Epithelial cell of prostate (primary cell): Measurements from ENCODE around the gene CADPS.

Experiments
- DNase-seq: peaks from one replicate; pipeline ENCODE4 v3.0.0-alpha.2; 2011; ENCODE audit warnings: low read depth, low spot score
- H3K27ac ChIP-seq: fragments of 450-650 bp; 2 replicates; pipeline ENCODE4 v1.5.1; 2017; ENCODE audit warnings: mild to moderate bottlenecking

Gene CADPS

DNA sequence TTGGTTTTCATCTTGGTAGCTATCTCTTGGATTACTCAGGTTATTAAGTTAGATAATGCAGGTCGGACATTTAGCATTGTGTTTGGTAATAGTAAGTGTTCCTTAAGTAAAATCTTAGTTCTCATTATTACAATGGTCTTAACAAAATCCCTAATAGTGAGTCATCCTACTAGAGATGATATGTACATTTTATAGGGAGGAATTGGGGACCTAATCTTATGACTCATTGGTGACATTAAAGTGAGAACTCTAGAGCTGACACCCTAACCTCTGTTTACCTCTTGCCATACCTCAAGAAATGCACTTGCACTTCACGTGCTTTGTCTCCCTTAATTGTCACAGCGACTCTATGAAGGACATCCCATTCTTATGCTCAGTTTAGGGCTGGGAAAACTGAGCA is 174.9 kb downstream of the CADPS start:
- no peak for DNase-seq
- no peak overlapping the region for H3K27ac ChIP-seq

DNA sequence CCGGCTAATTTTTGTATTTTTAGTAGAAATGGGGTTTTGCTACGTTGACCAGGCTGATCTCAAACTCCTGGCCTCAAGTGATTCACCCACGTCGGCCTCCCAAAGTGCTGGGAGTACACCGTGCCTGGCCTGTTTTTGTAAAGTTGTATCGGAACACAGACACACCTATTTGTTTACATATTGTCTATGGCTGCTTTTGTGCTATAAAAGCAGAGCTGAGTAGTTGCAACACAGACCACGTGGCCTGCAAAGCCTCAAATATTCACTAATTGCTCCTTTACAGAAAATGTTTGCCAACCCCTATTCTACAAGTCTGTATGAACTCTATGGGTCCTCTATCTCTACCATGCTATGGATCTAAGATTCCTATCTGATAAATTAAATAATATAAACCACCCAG is 175.5 kb downstream of the CADPS start:
- no peak for DNase-seq
- H3K27ac ChIP-seq: no peak overlapping the region

DNA sequence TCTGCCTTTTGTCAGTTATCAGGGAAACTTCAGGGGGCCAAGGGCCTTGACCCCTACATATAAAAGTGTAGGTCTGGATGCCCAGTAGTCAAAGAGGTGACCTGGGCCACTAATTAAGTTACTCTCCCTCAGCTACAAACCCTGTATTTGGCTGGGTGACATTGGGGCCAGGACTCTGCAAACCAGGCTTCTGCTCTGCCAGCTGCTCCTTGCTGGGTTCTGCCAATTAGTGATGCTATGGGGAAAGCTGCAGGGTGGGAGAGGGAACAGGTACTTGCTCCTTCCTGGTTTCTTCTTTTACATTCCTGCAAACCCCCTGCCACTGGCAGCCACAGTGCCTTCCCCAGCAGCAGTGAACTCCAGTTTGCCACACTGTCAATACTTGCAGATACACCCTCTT is 179.2 kb downstream of the CADPS start:
- no peak overlapping the region for H3K27ac ChIP-seq
- DNase-seq: no peak

DNA sequence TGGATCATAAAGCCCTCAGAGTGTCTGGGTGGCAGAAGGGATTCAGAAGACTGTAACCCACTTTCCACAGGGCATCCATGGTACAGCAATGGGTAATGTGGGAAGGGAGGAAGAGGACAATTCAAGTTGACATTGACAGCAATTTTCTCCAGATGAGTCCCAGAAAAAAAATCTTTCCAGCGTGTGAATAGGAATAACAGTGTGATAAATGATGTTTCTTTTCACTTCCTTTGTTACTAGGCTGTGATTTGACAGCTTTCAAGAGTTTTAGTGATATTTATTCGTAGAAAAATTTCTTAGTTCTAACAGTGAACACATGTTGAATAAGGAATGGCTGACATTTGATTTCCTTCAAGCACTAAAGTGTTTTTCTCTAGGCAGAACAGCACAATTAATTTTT is 186.4 kb downstream of the CADPS start:
- DNase-seq: no peak
- H3K27ac ChIP-seq: no peak overlapping the region

DNA sequence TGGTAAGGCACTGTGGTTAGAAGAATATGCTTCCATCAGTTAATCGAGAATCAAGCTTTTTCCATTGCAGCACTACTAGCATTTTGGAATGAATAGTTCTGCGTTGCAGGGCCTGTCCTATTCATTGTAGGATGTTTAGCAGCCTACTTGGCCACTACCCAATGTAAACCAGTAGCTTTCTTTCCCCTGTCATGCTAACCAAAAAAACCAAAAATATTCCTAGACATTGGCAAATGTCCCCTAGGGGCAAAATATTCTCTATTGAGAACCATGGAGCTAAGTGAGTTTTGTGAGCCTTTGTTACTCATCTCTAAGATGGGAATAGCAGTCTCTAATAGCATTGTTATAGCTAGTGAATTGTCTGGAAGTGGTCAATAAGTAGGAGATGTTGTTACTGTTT is 187.2 kb downstream of the CADPS start:
- DNase-seq: no peak
- no peak overlapping the region for H3K27ac ChIP-seq

DNA sequence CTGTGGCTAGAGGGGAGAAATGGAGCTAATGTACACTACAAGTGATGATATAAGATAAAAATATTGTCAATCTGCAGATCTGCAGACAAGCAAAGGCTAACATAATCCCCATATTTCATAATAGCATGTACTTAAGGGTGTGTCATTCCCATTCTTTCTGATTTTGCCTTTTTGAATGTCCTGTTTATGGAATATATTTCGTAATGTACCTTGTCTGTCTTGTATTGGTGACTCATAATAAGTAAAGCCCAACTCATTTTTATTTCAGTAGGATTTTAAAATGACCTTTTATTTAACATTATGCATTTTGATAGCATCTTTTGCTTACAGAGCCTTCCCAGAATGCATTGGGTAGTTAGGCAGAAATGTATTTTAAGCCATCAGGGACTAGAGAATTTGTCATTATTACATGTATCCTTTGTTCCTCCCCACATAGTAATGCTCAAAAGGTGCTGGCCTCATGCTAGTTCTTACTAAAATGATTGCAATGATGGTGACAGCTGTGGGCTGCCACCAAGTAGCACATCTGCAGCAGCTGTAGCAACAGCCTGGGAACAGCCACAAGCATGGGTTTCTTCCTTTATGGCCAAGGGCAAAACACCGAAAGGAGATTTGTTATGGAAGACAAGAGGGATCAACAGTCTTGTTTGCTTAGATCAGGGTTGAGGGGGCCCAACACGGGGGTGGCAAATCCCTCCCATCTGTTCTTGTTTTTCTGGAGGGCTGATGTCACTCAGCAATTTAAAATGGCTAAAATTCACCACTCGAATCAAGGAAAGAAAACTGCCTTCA is 188.5 kb downstream of the CADPS start:
- DNase-seq: peak; percentile 57
- H3K27ac ChIP-seq: no peak overlapping the region

DNA sequence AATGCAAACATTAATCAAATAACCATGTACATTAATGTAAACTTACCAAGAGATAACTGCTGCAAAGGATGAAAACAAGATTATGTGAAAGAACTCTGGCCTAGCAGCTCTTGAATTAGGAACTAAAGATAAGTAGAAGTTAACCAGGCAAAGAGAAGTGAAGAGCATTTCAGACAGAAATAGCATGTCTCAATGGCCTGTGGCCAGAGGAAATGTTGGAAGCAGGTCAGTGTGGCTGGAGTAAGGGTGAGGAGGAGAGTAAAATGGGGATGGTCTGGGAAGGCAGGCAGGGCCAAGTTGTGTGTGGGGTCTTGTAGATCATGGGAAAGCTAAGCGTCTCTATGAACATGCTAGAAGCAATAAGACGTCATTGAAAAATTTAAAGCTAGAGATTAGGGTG is 192.4 kb downstream of the CADPS start:
- DNase-seq: no peak

DNA sequence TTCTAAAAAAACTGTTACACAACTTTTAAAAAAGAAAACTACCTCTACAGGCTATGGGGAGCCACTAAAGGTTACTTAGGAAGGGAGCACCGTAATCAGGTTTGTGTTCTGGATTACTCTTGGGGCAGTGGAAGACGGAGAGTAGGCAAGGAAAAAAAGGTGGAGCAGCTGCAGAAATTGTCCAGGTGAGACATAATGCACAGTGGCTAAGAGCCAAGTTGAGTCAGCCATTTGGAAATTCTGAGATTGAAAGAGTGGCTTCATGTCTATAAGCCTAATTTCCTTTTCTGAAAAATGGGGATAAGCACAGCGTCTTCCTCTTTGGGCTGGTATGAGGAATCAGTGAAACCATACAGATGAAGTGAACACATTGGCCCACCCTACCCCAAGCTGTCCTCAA is 195.2 kb downstream of the CADPS start:
- DNase-seq: no peak

More for the DNA sequence above, 192.4 kb downstream of the CADPS start:
- no peak overlapping the region for H3K27ac ChIP-seq

DNA sequence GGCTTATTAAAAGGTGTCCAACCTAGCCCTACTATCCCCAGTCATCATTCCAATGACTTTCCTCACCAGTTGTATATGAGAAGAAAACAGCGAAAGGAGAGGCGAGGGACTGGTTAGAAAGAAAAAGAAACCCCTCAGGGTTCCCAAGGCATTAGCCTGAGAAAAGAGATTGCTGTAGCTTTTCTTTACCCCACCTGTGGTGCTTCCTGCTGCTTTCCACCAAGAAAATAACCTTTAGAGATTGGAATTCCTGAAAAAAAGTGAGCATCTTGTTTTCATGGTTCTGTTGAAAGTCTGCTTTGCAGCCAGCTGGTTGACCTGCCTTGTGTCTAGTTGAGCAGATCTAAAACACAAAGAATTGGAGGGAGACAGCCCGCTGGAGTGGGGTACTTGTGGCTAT is 196.4 kb downstream of the CADPS start:
- no peak for DNase-seq

More for the DNA sequence above, 195.2 kb downstream of the CADPS start:
- H3K27ac ChIP-seq: no peak overlapping the region

DNA sequence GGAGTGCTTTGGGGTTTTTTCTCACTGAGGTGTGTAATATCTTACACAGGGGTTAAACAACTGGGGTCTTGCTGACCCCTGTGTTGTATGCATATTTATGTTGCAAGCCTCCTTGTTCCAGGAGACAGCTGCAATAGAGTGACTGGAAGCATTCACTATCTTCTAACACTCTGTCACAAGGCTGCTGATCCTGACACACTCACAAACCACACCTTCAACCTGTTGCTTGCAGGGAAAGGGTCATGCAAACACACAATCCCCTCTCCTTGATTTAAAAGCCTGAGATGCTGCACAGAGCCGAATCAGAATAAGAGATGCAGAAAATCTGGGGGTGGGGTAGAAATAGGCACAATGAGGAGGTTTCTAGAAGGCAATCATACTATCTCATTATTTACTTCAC is 197.3 kb downstream of the CADPS start:
- no peak overlapping the region for H3K27ac ChIP-seq
- DNase-seq: no peak

More for the DNA sequence above, 196.4 kb downstream of the CADPS start:
- H3K27ac ChIP-seq: no peak overlapping the region

DNA sequence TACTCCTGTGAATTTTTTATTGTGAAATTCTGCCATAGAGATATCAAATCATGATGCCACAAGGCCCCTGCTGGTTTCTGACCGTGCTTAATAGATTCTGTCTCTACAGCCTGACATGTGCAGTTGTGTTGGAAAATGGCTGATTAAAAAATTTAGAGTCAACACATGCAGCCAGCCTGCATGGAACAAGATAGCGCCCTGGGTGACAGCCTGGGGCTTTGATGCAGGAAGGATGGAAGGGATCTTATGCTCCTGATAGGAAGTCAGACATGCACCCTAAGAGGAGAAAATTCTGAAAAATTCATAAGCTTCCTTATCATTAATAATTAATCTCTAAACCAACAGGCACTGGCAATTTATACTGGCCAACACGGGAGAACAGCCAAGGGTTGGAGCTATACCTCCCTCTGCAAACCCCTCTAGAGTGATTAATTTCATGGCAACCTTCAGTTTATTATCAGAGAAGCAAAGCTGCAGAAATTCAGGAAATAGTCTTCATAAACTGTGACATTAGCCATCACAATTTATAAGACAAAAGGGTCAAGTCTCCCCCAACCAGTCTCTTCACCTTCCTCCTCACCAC is 198.4 kb downstream of the CADPS start:
- H3K27ac ChIP-seq: no peak overlapping the region
- no peak for DNase-seq

DNA sequence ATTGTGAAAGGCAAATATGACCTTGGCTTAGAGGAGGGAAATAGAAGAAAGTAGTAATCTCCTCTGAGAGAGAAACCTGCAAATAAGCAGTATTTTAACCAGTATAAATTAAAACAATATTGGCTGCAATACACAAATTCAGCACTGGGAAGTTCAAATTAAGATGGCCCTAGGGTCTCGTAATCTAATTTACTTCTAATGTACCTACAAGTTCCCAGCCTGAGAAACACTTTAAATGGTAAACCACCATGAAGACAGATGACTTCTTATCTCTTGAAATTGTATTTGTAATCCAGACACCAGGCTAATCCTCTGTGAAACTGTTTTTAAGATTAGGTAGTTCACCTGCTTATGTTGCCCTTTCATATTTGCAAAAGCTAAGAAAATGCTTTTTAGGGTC is 199.7 kb downstream of the CADPS start:
- no peak overlapping the region for H3K27ac ChIP-seq
- no peak for DNase-seq

DNA sequence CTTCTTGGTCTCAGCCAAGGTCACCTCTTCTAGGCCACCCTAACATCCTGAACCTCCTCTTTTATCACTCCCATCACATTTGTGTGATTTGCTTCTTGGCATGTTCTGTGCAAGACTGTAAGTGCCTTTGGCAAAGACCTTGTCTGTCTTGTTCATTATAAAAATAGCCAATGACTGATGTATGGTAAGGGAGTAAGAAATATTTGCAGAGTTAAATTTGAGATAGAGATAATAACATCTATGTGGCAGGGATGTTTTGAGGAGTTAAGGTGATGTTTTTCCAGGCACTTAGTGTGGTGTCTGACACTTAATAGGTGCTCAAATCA is 202.3 kb downstream of the CADPS start:
- DNase-seq: no peak
- H3K27ac ChIP-seq: no peak overlapping the region

DNA sequence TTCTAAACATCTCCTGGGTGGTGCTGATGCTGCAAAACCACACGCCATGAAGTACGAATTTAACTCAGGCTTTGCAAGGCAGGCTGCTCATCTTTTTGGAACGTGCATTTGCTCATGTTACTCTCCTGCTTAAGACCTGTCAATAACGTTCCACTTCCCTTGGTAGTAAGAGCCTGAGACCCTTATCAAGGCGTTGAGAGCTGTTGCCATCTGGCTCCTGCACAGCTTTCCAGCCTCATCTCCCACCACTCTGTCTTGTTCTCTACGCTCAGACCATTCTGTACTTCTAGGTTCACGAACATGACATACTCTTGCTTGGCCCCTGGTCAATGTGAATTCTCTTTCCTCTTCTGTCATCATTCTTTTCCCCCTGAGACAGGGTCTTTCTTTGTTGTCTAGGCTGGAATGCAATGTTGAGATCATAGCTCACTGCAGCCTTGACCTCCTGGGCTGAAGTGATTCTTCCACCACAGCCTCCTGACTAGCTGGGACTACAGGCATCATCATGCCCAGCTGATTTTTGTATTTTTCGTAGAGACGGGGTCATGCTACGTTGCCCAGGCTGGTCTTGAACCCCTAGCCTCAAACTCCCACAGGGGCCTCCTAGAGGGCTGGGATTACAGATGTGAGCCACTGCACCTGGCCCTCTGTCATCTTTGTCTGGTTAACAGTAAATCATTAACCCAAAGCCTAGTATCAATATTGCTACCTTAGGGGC is 202.8 kb downstream of the CADPS start:
- no peak overlapping the region for H3K27ac ChIP-seq
- DNase-seq: no peak

DNA sequence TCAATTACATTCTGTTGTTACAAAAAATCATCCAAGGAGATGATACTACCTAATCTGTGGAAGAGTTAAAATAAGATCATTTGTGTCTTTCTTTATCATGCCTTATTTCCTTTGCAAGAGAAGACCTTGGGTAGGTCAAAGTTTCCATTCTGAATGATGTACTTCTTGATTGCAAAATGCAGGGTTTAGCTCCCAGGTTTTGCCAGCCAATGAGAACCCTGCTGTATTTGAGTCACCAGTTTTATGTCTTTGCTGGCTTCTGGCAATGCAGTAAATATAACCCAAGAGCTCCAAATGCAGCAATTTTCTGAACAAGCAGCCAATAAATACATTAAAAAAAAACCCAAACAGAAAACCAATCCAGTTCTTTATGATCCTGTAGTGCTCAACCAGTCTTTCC is 204.9 kb downstream of the CADPS start:
- no peak for DNase-seq
- H3K27ac ChIP-seq: no peak overlapping the region

DNA sequence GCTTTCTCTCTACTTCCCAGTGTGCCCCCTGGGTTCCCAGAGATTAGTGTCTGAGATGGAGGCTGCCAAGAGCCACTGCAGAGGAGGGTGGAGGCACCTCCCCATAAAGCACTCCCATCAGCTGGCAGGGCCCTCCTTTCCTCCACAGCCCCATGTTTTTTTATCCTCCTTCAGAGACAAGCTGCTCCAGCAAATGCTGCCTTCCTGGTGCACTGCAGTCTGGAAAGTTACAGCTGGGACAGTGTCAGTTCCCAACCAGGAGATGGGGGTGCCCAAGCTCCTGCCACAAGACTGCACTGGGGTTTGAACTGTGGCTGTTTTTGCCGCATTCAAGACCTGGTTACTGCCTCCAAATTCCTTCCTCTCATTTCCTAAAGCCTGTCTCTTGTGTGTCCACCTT is 206.1 kb downstream of the CADPS start:
- DNase-seq: no peak
- H3K27ac ChIP-seq: no peak overlapping the region

DNA sequence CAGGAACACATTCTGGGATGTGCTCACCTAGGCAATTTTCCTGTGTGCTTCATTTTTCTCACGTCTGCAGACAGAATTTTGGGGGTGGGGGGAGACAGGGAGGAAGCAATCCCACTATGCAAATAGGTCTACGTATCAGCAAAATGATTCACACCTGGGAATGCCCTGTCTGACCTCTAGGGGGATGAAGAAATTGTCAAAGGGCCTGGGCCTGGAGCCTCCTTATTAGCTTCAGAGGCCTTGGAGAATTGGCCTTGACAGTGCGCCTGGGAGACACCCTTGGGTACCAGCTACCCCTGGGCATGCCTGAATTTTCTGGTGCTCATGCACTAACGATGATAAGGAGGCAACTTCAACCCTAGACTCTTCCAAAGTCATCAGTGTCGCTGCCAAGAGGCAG is 207.5 kb downstream of the CADPS start:
- no peak overlapping the region for H3K27ac ChIP-seq
- no peak for DNase-seq

DNA sequence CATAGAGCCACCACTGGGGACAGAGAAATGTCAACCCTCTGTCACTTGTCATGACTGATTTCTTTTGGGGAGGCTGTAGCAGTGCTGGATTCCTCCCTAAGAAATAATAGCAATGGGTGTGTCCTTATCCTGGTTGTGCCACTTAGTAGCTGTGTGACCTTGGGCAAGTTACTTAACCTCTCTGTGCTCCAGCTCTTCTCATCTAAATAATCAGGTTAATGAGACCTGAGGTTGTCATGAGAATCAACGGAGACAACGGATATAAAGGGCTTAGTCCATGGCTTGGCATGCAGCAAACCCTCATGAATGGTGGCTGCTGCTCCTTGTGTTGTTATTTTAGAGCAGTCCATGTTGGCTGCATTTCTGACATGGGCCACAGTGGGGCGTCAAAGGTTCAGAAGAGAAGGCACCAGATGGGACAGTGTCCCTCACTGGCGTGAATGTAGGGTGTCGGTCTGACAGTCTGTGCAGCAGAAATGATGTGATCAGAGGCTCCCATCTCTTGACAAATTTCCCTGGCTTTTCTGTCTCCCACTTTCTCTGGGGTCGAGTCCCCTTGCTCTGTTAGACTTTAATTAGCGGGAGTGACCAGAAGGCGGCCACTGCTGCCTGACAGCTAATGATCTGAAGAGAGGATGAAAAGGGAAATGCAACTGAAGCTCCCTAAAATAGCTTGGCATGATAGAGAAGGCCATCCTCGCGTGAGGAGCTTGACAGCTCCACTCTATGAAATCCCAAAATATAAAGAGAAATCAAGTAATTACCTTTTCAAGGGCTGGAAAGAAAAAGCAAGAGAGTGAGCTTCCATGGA is 209.4 kb downstream of the CADPS start:
- DNase-seq: no peak

DNA sequence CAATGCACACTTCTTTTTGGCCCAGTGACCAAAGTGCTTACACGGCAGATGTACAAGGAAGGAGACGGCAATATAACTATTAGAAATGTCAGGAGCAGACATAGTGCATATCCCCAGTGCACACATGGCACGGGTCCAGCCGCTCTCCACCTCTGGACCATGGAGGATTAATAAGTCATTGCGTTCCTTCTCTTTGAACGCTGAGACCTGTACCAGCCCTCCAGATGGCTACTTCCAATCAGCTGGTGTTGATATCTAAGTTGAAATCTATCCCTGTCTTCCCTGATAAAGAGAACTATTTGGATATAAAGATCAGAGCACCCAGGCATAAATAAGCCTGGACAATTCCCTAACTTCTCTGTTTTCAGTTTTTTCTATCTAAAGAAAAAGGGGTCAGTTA is 212.5 kb downstream of the CADPS start:
- no peak for DNase-seq
- no peak overlapping the region for H3K27ac ChIP-seq

More for the DNA sequence above, 209.4 kb downstream of the CADPS start:
- no peak overlapping the region for H3K27ac ChIP-seq

DNA sequence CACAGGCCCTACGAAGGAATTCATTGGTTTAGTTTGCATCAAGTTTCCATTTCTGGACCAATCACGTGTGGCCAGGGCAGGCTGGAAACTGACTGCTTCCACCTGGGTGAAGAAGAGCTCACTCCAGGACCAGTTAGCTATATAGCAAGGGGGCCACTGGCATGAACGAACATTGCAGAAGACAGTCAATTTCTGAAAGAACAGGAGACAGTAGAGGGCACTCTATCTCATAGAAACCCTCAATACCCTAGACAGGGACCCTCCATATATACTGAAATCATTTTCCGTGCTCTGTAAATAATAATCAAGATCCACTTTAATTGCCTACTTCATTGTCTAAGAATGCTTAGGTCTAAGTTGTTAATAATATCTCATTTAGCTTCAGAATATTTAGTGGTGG is 215.6 kb downstream of the CADPS start:
- no peak overlapping the region for H3K27ac ChIP-seq
- DNase-seq: no peak

DNA sequence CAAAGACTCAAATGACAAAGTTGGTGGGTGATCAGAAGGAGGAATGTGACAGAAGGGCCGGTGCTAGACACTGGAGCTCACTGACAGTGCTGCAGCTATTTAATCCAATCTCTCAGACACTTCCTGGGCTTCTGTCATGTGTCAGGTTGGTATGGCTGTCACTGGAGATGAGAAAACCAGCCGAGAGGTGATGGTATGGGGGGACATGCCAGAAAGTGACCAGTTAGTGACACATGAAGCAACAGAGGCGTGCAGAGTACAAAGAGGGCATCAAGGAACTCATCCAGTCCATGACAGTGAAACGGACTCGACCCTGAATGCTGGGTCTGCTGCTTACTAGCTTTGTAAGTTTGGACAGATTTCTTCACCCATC is 219.5 kb downstream of the CADPS start:
- no peak for DNase-seq
- H3K27ac ChIP-seq: no peak overlapping the region
